ENCODE results near the gene PCDHGA7. TPM values are rescaled to one million over a fixed set of nuclear protein-coding genes. Genes with fewer than 3 reads are reported as not detected.
"Not testable (repeated sequence)": the region's sequence is repeated elsewhere in the genome, so short reads cannot be mapped to it uniquely, and the experiment has no call there.

The PCDHGA7 gene
- total RNA-seq, 2 donors from 2014 or later: 0.06 TPM; not detected in 1

GRCh38 chr5:141403387-141403786 is 20.8 kb downstream of the PCDHGA7 start:
- no peak for ATAC-seq (replicated peaks)
- Mint-ChIP-seq H3K4me3 (no peak overlapping the region), H3K27ac (no peak overlapping the region), H3K9me3 (peaks cover 8% of the 10 kb centered on the region), H3K36me3 (ENCODE audit: low read depth) (peaks cover 6% of the 10 kb centered on the region), H3K27me3 (peaks cover 62% of the 10 kb centered on the region), H3K4me1 (no peaks in the 10 kb centered on the region)

GRCh38 chr5:141407790-141408505 is 25.4 kb downstream of the PCDHGA7 start, which contains the start of gene PCDHGB6:
TSS of gene PCDHGB6 (plus strand) at chr5:141408021. CDS start at chr5:141408203, 182 bp downstream.
- H3K4me1 Mint-ChIP-seq; ATAC-seq (replicated peaks); H3K27ac Mint-ChIP-seq: not testable (repeated sequence)
- Mint-ChIP-seq H3K4me3 (peak within 1 kb of the TSS; percentile 45), H3K27me3 (peaks cover 49% of the 10 kb centered on the region), H3K9me3 (peaks cover 15% of the 10 kb centered on the region), H3K36me3 (ENCODE audit: low read depth) (peaks cover 14% of the 10 kb centered on the region)

GRCh38 chr5:141409598-141410306 is 27.2 kb downstream of the PCDHGA7 start:
- Mint-ChIP-seq H3K4me3 (no peak overlapping the region), H3K4me1 (peaks cover 4% of the 10 kb centered on the region), H3K27me3 (peaks cover 49% of the 10 kb centered on the region), H3K27ac (no peak overlapping the region), H3K36me3 (ENCODE audit: low read depth) (peaks cover 29% of the 10 kb centered on the region), H3K9me3 (peaks cover 15% of the 10 kb centered on the region)
- no peak for ATAC-seq (replicated peaks)

- H3K9me3 Mint-ChIP-seq: peaks cover 15% of the 10 kb centered on the region
- no peak for ATAC-seq (replicated peaks)
- peaks cover 4% of the 10 kb centered on the region for H3K4me1 Mint-ChIP-seq
- no peak overlapping the region for H3K4me3 Mint-ChIP-seq
- peaks cover 46% of the 10 kb centered on the region for H3K27me3 Mint-ChIP-seq
- H3K36me3 Mint-ChIP-seq (ENCODE audit: low read depth): peaks cover 29% of the 10 kb centered on the region
- H3K27ac Mint-ChIP-seq: no peak overlapping the region
Measured at GRCh38 chr5:141411575-141411974, 29.0 kb downstream of the PCDHGA7 start.

GRCh38 chr5:141412854-141413539 is 30.5 kb downstream of the PCDHGA7 start, which contains the start of gene PCDHGA10:
TSS of gene PCDHGA10 (plus strand) at chr5:141412987. CDS start at chr5:141413176, 189 bp downstream.
- Mint-ChIP-seq H3K4me3 (peak within 1 kb of the TSS; percentile 76), H3K27ac (peak within 1 kb of the TSS; percentile 22), H3K4me1 (peaks cover 4% of the 10 kb centered on the region), H3K9me3 (peaks cover 15% of the 10 kb centered on the region), H3K27me3 (peaks cover 43% of the 10 kb centered on the region), H3K36me3 (ENCODE audit: low read depth) (peaks cover 33% of the 10 kb centered on the region)
- ATAC-seq (replicated peaks): peak; percentile 70

GRCh38 chr5:141413540-141414069 is 31.1 kb downstream of the PCDHGA7 start:
- Mint-ChIP-seq H3K9me3 (peaks cover 11% of the 10 kb centered on the region), H3K4me3 (peak overlapping the region; percentile 76), H3K27ac (no peak overlapping the region), H3K4me1 (peaks cover 4% of the 10 kb centered on the region), H3K36me3 (ENCODE audit: low read depth) (peaks cover 39% of the 10 kb centered on the region), H3K27me3 (peaks cover 45% of the 10 kb centered on the region)
- ATAC-seq (replicated peaks): no peak

GRCh38 chr5:141414548-141415274 is 32.2 kb downstream of the PCDHGA7 start:
- H3K27ac Mint-ChIP-seq; H3K9me3 Mint-ChIP-seq; H3K4me1 Mint-ChIP-seq; ATAC-seq (replicated peaks): not testable (repeated sequence)
- H3K4me3 Mint-ChIP-seq: peak overlapping the region; percentile 76
- H3K36me3 Mint-ChIP-seq (ENCODE audit: low read depth): peaks cover 34% of the 10 kb centered on the region
- peaks cover 43% of the 10 kb centered on the region for H3K27me3 Mint-ChIP-seq

GRCh38 chr5:141415275-141415618 is 32.7 kb downstream of the PCDHGA7 start:
- Mint-ChIP-seq H3K36me3 (ENCODE audit: low read depth) (peaks cover 31% of the 10 kb centered on the region), H3K27me3 (peaks cover 44% of the 10 kb centered on the region), H3K4me3 (peak overlapping the region; percentile 6)
- not testable (repeated sequence) for H3K4me1 Mint-ChIP-seq; ATAC-seq (replicated peaks); H3K27ac Mint-ChIP-seq; H3K9me3 Mint-ChIP-seq

GRCh38 chr5:141417494-141418172 is 35.1 kb downstream of the PCDHGA7 start, which contains the start of gene PCDHGB7:
TSS of gene PCDHGB7 (plus strand) at chr5:141417677. CDS start at chr5:141417860, 183 bp downstream.
- Mint-ChIP-seq H3K27me3 (peaks cover 62% of the 10 kb centered on the region), H3K36me3 (ENCODE audit: low read depth) (peaks cover 44% of the 10 kb centered on the region), H3K4me3 (peak within 1 kb of the TSS; percentile 51)
- H3K9me3 Mint-ChIP-seq, H3K27ac Mint-ChIP-seq, H3K4me1 Mint-ChIP-seq: not testable (repeated sequence)
- ATAC-seq (replicated peaks): peak; percentile 76

- Mint-ChIP-seq H3K36me3 (ENCODE audit: low read depth) (peaks cover 30% of the 10 kb centered on the region), H3K9me3 (no peaks in the 10 kb centered on the region), H3K27me3 (peaks cover 60% of the 10 kb centered on the region), H3K27ac (no peak overlapping the region), H3K4me3 (no peak overlapping the region), H3K4me1 (no peaks in the 10 kb centered on the region)
- no peak for ATAC-seq (replicated peaks)
Measured at GRCh38 chr5:141419074-141419880, 36.7 kb downstream of the PCDHGA7 start.

- H3K4me3 Mint-ChIP-seq: peak within 1 kb of the TSS; percentile 55
- peaks cover 62% of the 10 kb centered on the region for H3K27me3 Mint-ChIP-seq
- H3K36me3 Mint-ChIP-seq (ENCODE audit: low read depth): peaks cover 26% of the 10 kb centered on the region
- H3K9me3 Mint-ChIP-seq: no peaks in the 10 kb centered on the region
- H3K4me1 Mint-ChIP-seq: no peaks in the 10 kb centered on the region
- peak; percentile 50 for ATAC-seq (replicated peaks)
- no peak within 1 kb of the TSS for H3K27ac Mint-ChIP-seq
Measured at GRCh38 chr5:141420855-141421488, 38.4 kb downstream of the PCDHGA7 start, which contains the start of gene PCDHGA11. TSS of gene PCDHGA11 (plus strand) at chr5:141421051. CDS start at chr5:141421228, 177 bp downstream.

- ATAC-seq (replicated peaks): no peak
- H3K9me3 Mint-ChIP-seq: no peaks in the 10 kb centered on the region
- peaks cover 63% of the 10 kb centered on the region for H3K27me3 Mint-ChIP-seq
- no peak overlapping the region for H3K27ac Mint-ChIP-seq
- peaks cover 26% of the 10 kb centered on the region for H3K36me3 Mint-ChIP-seq (ENCODE audit: low read depth)
- peak overlapping the region; percentile 55 for H3K4me3 Mint-ChIP-seq
- H3K4me1 Mint-ChIP-seq: no peaks in the 10 kb centered on the region
Measured at GRCh38 chr5:141421489-141421855, 38.9 kb downstream of the PCDHGA7 start.
